ENCODE measurements around the gene ABCG4. TPM values are rescaled to one million over a fixed set of nuclear protein-coding genes. Genes with fewer than 3 reads are reported as not detected.

ABCG4 gene
- total RNA-seq, 1 experiment from 2014 or later, result 1.9 TPM

- no peak for TF ChIP-seq EZH2 (IDR thresholded peaks at IDR 0.05)
- TF ChIP-seq MAX (IDR thresholded peaks at IDR 0.05), result peak; percentile 77
- TF ChIP-seq YY1 (IDR thresholded peaks at IDR 0.05; ENCODE audit: extremely low read depth, insufficient replicate concordance, low read depth, low read length), result peak; percentile 88
- no peak for TF ChIP-seq ZNF274 (IDR thresholded peaks at IDR 0.05; ENCODE audit: low read depth, low read length)
- no peak for TF ChIP-seq SIN3A (IDR thresholded peaks at IDR 0.05; ENCODE audit: low read depth)
- no peak for TF ChIP-seq FOSL1 (IDR thresholded peaks at IDR 0.05; ENCODE audit: low read depth)
- no peak for TF ChIP-seq TCF7L2 (IDR thresholded peaks at IDR 0.05; ENCODE audit: borderline replicate concordance, extremely low read depth, insufficient read depth, insufficient read length)
- peak; percentile 100 for TF ChIP-seq CBX3 (IDR thresholded peaks at IDR 0.05; ENCODE audit: low read depth)
- TF ChIP-seq EGR1 (IDR thresholded peaks at IDR 0.05; ENCODE audit: low read depth), result 0 out of 2 replicates have a peak, but pooled peaks have one; percentile 6
- TF ChIP-seq, protein P1, sequence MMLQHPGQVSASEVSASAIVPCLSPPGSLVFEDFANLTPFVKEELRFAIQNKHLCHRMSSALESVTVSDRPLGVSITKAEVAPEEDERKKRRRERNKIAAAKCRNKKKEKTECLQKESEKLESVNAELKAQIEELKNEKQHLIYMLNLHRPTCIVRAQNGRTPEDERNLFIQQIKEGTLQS (IDR thresholded peaks at IDR 0.05), result no peak
- no peak; the same call in 1 of the 2 replicates for TF ChIP-seq JUND (IDR thresholded peaks at IDR 0.05)
Observed at GRCh38 chr11:119168471-119169281, 19.8 kb downstream of the ABCG4 start, which contains the start of gene NLRX1 (continued).

- DNase-seq (ENCODE audit: low read depth, low spot score), result peak; percentile 53
- CTCF ChIA-PET, result interaction anchor here (0.8 to 1.5 kb wide), 9 partner anchors 9 to 306 kb away, joined by 3 to 7 read pairs (median 4); partner anchors contain the start of gene HINFP
- no peak overlapping the region for H2AFZ ChIP-seq (ENCODE audit: low read depth, low read length, poor library complexity, severe bottlenecking)
- TF ChIP-seq CEBPB (IDR thresholded peaks at IDR 0.05; ENCODE audit: low read depth), result no peak
- no peak for TF ChIP-seq CBX3 (IDR thresholded peaks at IDR 0.05; ENCODE audit: low read depth)
- TF ChIP-seq YY1 (IDR thresholded peaks at IDR 0.05; ENCODE audit: extremely low read depth, insufficient replicate concordance, low read depth, low read length), result no peak
- no peak for TF ChIP-seq EZH2phosphoT487 (IDR thresholded peaks at IDR 0.05; ENCODE audit: borderline replicate concordance)
- no peak for TF ChIP-seq EZH2 (IDR thresholded peaks at IDR 0.05)
- TF ChIP-seq TCF7L2 (IDR thresholded peaks at IDR 0.05; ENCODE audit: borderline replicate concordance, extremely low read depth, insufficient read depth, insufficient read length), result no peak
- TF ChIP-seq EGR1 (IDR thresholded peaks at IDR 0.05; ENCODE audit: low read depth), result no peak
- TF ChIP-seq, protein P1 (IDR thresholded peaks at IDR 0.05), result no peak
- no peak for TF ChIP-seq REST (IDR thresholded peaks at IDR 0.05; ENCODE audit: low read depth)
- TF ChIP-seq FOSL1 (IDR thresholded peaks at IDR 0.05; ENCODE audit: low read depth), result no peak
- TF ChIP-seq ELF1 (IDR thresholded peaks at IDR 0.05; ENCODE audit: borderline replicate concordance, low read depth), result no peak
Observed at GRCh38 chr11:119169282-119169719, 20.4 kb downstream of the ABCG4 start.

More at GRCh38 chr11:119169282-119169719, 20.4 kb downstream of the ABCG4 start:
- H3K4me2 ChIP-seq (ENCODE audit: low read length), result peak overlapping the region; percentile 83
- RAD21 ChIA-PET (ENCODE audit: low non-redundant PET in 1 of 2, low total read pairs in 2 of 2, uncharacterized antibody in 2 of 2, unreplicated experiment in 2 of 2), result no interaction called here
- POLR2A ChIA-PET, result interaction anchor here (1.1 to 1.5 kb wide), 5 partner anchors 16 to 74 kb away, joined by 3 to 5 read pairs (median 3); partner anchors contain the start of genes C2CD2L and DPAGT1
- H3K79me2 ChIP-seq (ENCODE audit: insufficient read depth, low read length), result no peaks in the 10 kb centered on the region; the same call in 1 of the 2 replicates
- 0 out of 4 replicates have a peak, but pooled peaks cover 0 to 4% of the 10 kb centered on the region in 2 experiments for H3K36me3 ChIP-seq (ENCODE audit: control insufficient read depth in 1 of 2, insufficient read depth in 2 of 2, low read length in 2 of 2)
- peak; percentile 64 for ATAC-seq
- peak overlapping the region; percentile 94 for H3K27ac ChIP-seq (ENCODE audit: low read depth, low read length)
- intact Hi-C loops (cut with micrococcal nuclease), result loop anchor here (2.0 kb wide), 1 partner anchor 68 kb away; the partner anchor contains the start of gene DPAGT1
- H3K4me1 ChIP-seq (ENCODE audit: control insufficient read depth in 1 of 2, insufficient read depth in 2 of 2, low read length in 2 of 2), result peaks cover 29 to 46% of the 10 kb centered on the region in 2 experiments
- H3K9me3 ChIP-seq (ENCODE audit: control insufficient read depth in 1 of 2, insufficient read depth in 1 of 2, low read depth in 1 of 2, low read length in 2 of 2), result no peaks in the 10 kb centered on the region
- H3K4me3 ChIP-seq (replicated peaks in 1 of 2; ENCODE audit: low read depth in 1 of 2, low read length in 2 of 2), result peak overlapping the region; percentile 71 to 83
- no peaks in the 10 kb centered on the region for H3K27me3 ChIP-seq (ENCODE audit: insufficient read depth, low read length)
- BruUV-seq (replicated peaks), result TSS peak; percentile 57
- H3K9ac ChIP-seq (ENCODE audit: low read length), result peak overlapping the region; percentile 94
- H3K9me2 ChIP-seq (ENCODE audit: insufficient read depth), result no peaks in the 10 kb centered on the region
- no peaks in the 10 kb centered on the region for H4K20me1 ChIP-seq (ENCODE audit: insufficient read depth)
